Psoas muscle (tissue), 8 donors: Measurements from ENCODE around the gene KCTD7. TPM values are rescaled to one million over a fixed set of nuclear protein-coding genes. Genes with fewer than 3 reads are reported as not detected.
A peak's percentile ranks its signal among the peaks of the same experiment; 100 is the strongest.
"Not testable (repeated sequence)": the region's sequence is repeated elsewhere in the genome, so short reads cannot be mapped to it uniquely, and the experiment has no call there.

Source experiments
- ATAC-seq, 4 donors: fragments of 200-7000 bp; cut with Tn5 transposase; one replicate each; pipeline ENCODE4 v1.9.1; 2020; ENCODE audit warnings: moderate library complexity in 3 of 4, mild to moderate bottlenecking in 2 of 4
- DNase-seq, 2 donors: peaks; one replicate each; pipeline ENCODE4 v3.0.0-alpha.2; 2020
- H3K27ac ChIP-seq: fragments of 200-600 bp; one replicate; pipeline ENCODE4 v1.8.0; 2022
- H3K27me3 ChIP-seq, 3 donors: fragments of 200-600 bp in 1 of 3; one replicate each; pipeline versions ENCODE4 v1.6.1 to v1.8.0; 2013 to 2022; ENCODE audit warnings: low read length in 2 of 3, mild to moderate bottlenecking in 2 of 3, moderate library complexity in 1 of 3; ENCODE audit not compliant: insufficient read depth in 3 of 3
- H3K36me3 ChIP-seq, 2 donors: fragments of 200-600 bp in 1 of 2; one replicate each; pipeline versions ENCODE4 v1.6.1 to v1.8.0; 2013 to 2022; ENCODE audit warnings: low read depth in 1 of 2, mild to moderate bottlenecking in 1 of 2, moderate library complexity in 1 of 2; ENCODE audit not compliant: insufficient read depth in 1 of 2
- H3K4me1 ChIP-seq: fragments of 200-600 bp; one replicate; pipeline ENCODE4 v1.8.0; 2022
- H3K4me3 ChIP-seq: fragments of 200-600 bp; one replicate; pipeline ENCODE4 v1.8.0; 2022; ENCODE audit warnings: mild to moderate bottlenecking
- H3K9me3 ChIP-seq: fragments of 200-600 bp; one replicate; pipeline ENCODE4 v1.8.0; 2022
- CTCF ChIP-seq: fragments of 200-600 bp; IDR thresholded peaks from one replicate; pipeline ENCODE4 v1.8.0; 2022; ENCODE audit warnings: antibody characterized with exemption
- WGBS, 3 donors: extraction: QIAGEN DNeasy Blood & Tissue Kit; methylation state at CpG; one replicate each; pipeline versions ENCODE4 v1.1.6 to v1.1.7; 2013; 5-methylcytosine and 5-hydroxymethylcytosine counted together
- intact Hi-C, 2 donors: fragments of 100-400 bp; cut with DNase I; formaldehyde crosslinking; loops; one replicate each; pipeline versions ENCODE4 v1.11.0 to v1.14.2; 2022
- polyA plus RNA-seq, 3 donors: library from polyadenylated mRNA; stranded (reverse); fragments of 200-250 nt; gene quantifications; one replicate each; pipeline ENCODE4 v1.2.3, GENCODE V29; 2013
- total RNA-seq, 4 donors: library from RNA; stranded (reverse); fragmentation: NEBNext Ultra II Directional in 2 of 4; extraction: Animal tissue kit (Norgen Biotek cat#: 25700) in 2 of 4; gene quantifications; one replicate each; pipeline versions ENCODE4 v1.2.1 to v1.2.4, GENCODE V29; 2021 to 2023
- donor health status: healthy with polysubstance abuse.
- donor health status: DM: no; HTN: no; CAD: no; lungs with moderate emphysema.
- donor health status: Bipolar disorder and iron deficiency.
- donor health status: healthy.
- donor health status: DM: yes; HTN: yes; CAD: no.
- donor health status: DM: no; HTN: no; CAD: no.
- donor health status: DM: no; HTN: no; CAD: no.
- donor health status: DM: yes; HTN: yes; CAD: no.

Gene KCTD7
- total and polyA plus RNA-seq, 7 donors, result 2.2 to 9.8 (median 4.0) TPM

- H3K4me3 ChIP-seq, result no peak overlapping the region
- no peak for TF ChIP-seq CTCF
Observed at GRCh38 chr7:66617295-66617694, 11.4 kb upstream of the KCTD7 start.

GRCh38 chr7:66619341-66619948 lies 9.2 kb upstream of the KCTD7 start:
- DNase-seq, H3K4me1 ChIP-seq, ATAC-seq, H3K4me3 ChIP-seq, H3K9me3 ChIP-seq, H3K27me3 ChIP-seq, intact Hi-C loops, H3K27ac ChIP-seq, H3K36me3 ChIP-seq: not testable (repeated sequence)
- WGBS, 3 donors, result 51 to 61% (median 54%) methylated on average over 4 of the region's 4 CpGs

More at GRCh38 chr7:66617295-66617694, 11.4 kb upstream of the KCTD7 start:
- DNase-seq (no peak), ATAC-seq (no peak)
- intact Hi-C loops, result no loop called here
- H3K9me3 ChIP-seq, result no peaks in the 10 kb centered on the region
- no peaks in the 10 kb centered on the region for H3K27me3 ChIP-seq
- no peak overlapping the region for H3K27ac ChIP-seq
- 81 to 82% (median 82%) methylated on average over 8 of the region's 8 CpGs for WGBS, 3 donors
- H3K4me1 ChIP-seq, result no peaks in the 10 kb centered on the region
- no peaks in the 10 kb centered on the region for H3K36me3 ChIP-seq

- Histone ChIP-seq H3K9me3 (no peaks in the 10 kb centered on the region), H3K4me3 (no peak overlapping the region), H3K27me3 (no peaks in the 10 kb centered on the region), H3K27ac (no peak overlapping the region), H3K36me3 (no peaks in the 10 kb centered on the region), H3K4me1 (peaks cover 5% of the 10 kb centered on the region)
- TF ChIP-seq CTCF, result no peak
- DNase-seq, result no peak
- no peak for ATAC-seq
- 81 to 88% (median 83%) methylated on average over 3 of the region's 3 CpGs for WGBS, 3 donors
- intact Hi-C loops, result loop anchor here in 1 of 2 donors (5.0 kb wide), 1 partner anchor 69 kb away; no protein-coding TSS in a partner anchor
Observed at GRCh38 chr7:66626331-66626934, 2.2 kb upstream of the KCTD7 start.

- DNase-seq, result no peak
Observed at GRCh38 chr7:66627151-66627681, 1.5 kb upstream of the KCTD7 start.

More at GRCh38 chr7:66627151-66627681, 1.5 kb upstream of the KCTD7 start:
- Histone ChIP-seq H3K4me1 (peaks cover 5% of the 10 kb centered on the region), H3K27ac (no peak overlapping the region), H3K4me3 (peak overlapping the region; percentile 87), H3K9me3 (no peaks in the 10 kb centered on the region), H3K27me3 (no peaks in the 10 kb centered on the region), H3K36me3 (no peaks in the 10 kb centered on the region)
- intact Hi-C loops, result loop anchor here in 1 of 2 donors (5.0 kb wide), 1 partner anchor 70 kb away; no protein-coding TSS in a partner anchor
- WGBS, 3 donors, result 62 to 67% (median 63%) methylated on average over 10 of the region's 10 CpGs
- no peak for ATAC-seq
- no peak for TF ChIP-seq CTCF
